ENCODE data around the gene FAM185A. TPM values are rescaled to one million over a fixed set of nuclear protein-coding genes. Genes with fewer than 3 reads are reported as not detected.

The FAM185A gene
- polyA plus RNA-seq, 3 donors, result 2.5 to 6.8 (median 4.8) TPM

- intact Hi-C loops (cut with micrococcal nuclease), result no loop called here
- TF ChIP-seq CTCF (IDR thresholded peaks at IDR 0.05), result no peak
- no peaks in the 10 kb centered on the region for H3K27me3 ChIP-seq (ENCODE audit: control insufficient read depth in 2 of 2, insufficient read depth in 2 of 2, low read length in 2 of 2)
- H2AFZ ChIP-seq (ENCODE audit: insufficient read depth, low read depth, low read length, poor library complexity, severe bottlenecking), result no peak overlapping the region
- H3K9ac ChIP-seq (ENCODE audit: insufficient read depth, low read length, poor library complexity, severe bottlenecking), result no peak overlapping the region
- H3K9me3 ChIP-seq (replicated peaks in 1 of 2; ENCODE audit: control insufficient read depth in 1 of 2, insufficient read depth in 1 of 2, low read length in 2 of 2), result no peaks in the 10 kb centered on the region
- no peaks in the 10 kb centered on the region for H3K4me1 ChIP-seq (ENCODE audit: control insufficient read depth in 1 of 2, insufficient read depth in 2 of 2, low read length in 2 of 2)
- WGBS (ENCODE audit: insufficient coverage), result 34% methylated on average over 2 of the region's 2 CpGs
- H3K4me2 ChIP-seq (replicated peaks; ENCODE audit: extremely low read depth, low read length, poor library complexity, severe bottlenecking), result no peak overlapping the region
- DNase-seq, result no peak
- H3K36me3 ChIP-seq (replicated peaks in 1 of 2; ENCODE audit: control insufficient read depth in 1 of 2, insufficient read depth in 2 of 2, low read length in 2 of 2), result peaks cover 0 to 2% of the 10 kb centered on the region in 2 donors
- H3K4me3 ChIP-seq (replicated peaks in 1 of 3; ENCODE audit: low read depth in 2 of 3, low read length in 3 of 3), result no peak overlapping the region
- H3K9me3 Mint-ChIP-seq, result no peaks in the 10 kb centered on the region
- peaks cover 0 to 1% (median 0%) of the 10 kb centered on the region in 3 donors for H3K27me3 Mint-ChIP-seq (ENCODE audit: low read depth in 3 of 3)
- no peak overlapping the region for H3K4me3 Mint-ChIP-seq
- H3K4me1 Mint-ChIP-seq, result no peaks in the 10 kb centered on the region
- no peak overlapping the region for H3K27ac ChIP-seq (ENCODE audit: low read depth in 1 of 2, low read length in 2 of 2)
- no peak overlapping the region for H3K27ac Mint-ChIP-seq
- H4K20me1 ChIP-seq (ENCODE audit: insufficient read depth, low read length), result no peaks in the 10 kb centered on the region
- peaks cover 3 to 7% of the 10 kb centered on the region in 2 donors for H3K36me3 Mint-ChIP-seq
- no peaks in the 10 kb centered on the region for H3K79me2 ChIP-seq (ENCODE audit: insufficient read depth, low read length)
These were observed 70.4 kb downstream of the FAM185A start for GRCh38 chr7:102819151-102819550.

DNA sequence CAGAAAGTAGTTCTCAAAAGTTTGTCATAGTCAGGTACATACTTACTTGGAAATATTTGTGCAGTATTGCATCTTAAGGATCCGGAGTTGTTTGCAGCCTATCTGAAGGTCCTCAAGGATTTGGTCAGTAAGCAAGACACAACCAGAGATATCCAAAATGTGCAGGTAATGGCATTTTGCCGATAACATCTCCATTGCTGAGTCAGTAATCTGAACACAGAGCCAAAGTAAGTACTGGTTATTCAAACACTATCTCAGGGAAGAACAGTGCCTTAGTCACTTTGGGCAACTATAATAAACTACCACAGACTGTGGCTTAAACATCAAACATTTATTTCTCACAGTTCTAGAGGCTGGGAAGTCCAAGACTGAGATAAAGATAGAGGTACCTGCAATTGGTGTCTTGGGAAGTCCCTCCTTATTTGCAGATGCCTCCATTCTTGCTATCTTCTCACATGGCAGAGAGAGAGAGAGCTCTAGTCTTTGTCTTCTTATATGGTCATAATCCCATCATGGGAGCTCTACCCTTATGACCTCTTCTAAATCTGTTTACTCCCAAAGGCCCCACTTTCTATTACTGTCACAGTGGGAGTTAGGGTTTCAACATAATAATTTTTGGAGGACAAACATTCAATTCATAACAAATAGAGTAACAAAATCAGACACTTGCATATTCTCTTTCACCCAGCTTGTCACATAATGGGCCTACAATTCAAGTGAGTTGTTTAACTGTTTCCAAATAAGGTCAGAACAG, 73.4 kb downstream of the FAM185A start:
- H3K36me3 Mint-ChIP-seq, result peaks cover 2 to 12% of the 10 kb centered on the region in 2 donors
- Histone ChIP-seq H3K4me2 (replicated peaks; ENCODE audit: extremely low read depth, low read length, poor library complexity, severe bottlenecking) (no peak overlapping the region), H3K36me3 (replicated peaks in 1 of 2; ENCODE audit: control insufficient read depth in 1 of 2, insufficient read depth in 2 of 2, low read length in 2 of 2) (peaks cover 0 to 2% of the 10 kb centered on the region in 2 donors), H3K27ac (ENCODE audit: low read depth in 1 of 2, low read length in 2 of 2) (no peak overlapping the region), H4K20me1 (ENCODE audit: insufficient read depth, low read length) (no peaks in the 10 kb centered on the region), H3K27me3 (ENCODE audit: control insufficient read depth in 2 of 2, insufficient read depth in 2 of 2, low read length in 2 of 2) (no peaks in the 10 kb centered on the region), H3K9me3 (replicated peaks in 1 of 2; ENCODE audit: control insufficient read depth in 1 of 2, insufficient read depth in 1 of 2, low read length in 2 of 2) (no peaks in the 10 kb centered on the region), H2AFZ (ENCODE audit: insufficient read depth, low read depth, low read length, poor library complexity, severe bottlenecking) (no peak overlapping the region), H3K79me2 (ENCODE audit: insufficient read depth, low read length) (no peaks in the 10 kb centered on the region), H3K4me1 (ENCODE audit: control insufficient read depth in 1 of 2, insufficient read depth in 2 of 2, low read length in 2 of 2) (no peaks in the 10 kb centered on the region), H3K9ac (ENCODE audit: insufficient read depth, low read length, poor library complexity, severe bottlenecking) (no peak overlapping the region), H3K4me3 (replicated peaks in 1 of 3; ENCODE audit: low read depth in 2 of 3, low read length in 3 of 3) (no peak overlapping the region)
- 100% methylated on average over 2 of the region's 2 CpGs for WGBS (ENCODE audit: insufficient coverage)
- intact Hi-C loops (cut with micrococcal nuclease), result no loop called here
- peaks cover 0 to 2% (median 0%) of the 10 kb centered on the region in 7 donors for H3K9me3 Mint-ChIP-seq
- DNase-seq, result no peak
- no peak overlapping the region for H3K27ac Mint-ChIP-seq
- H3K27me3 Mint-ChIP-seq (ENCODE audit: low read depth in 3 of 3), result peaks cover 0 to 1% (median 1%) of the 10 kb centered on the region in 3 donors
- no peaks in the 10 kb centered on the region for H3K4me1 Mint-ChIP-seq
- H3K4me3 Mint-ChIP-seq, result no peak overlapping the region
- no peak for TF ChIP-seq CTCF (IDR thresholded peaks at IDR 0.05)

All from CD14-positive monocyte (primary cell).